Type B pancreatic cell (in vitro differentiated cells): ENCODE measurements around the gene DAPK2. TPM values are rescaled to one million over a fixed set of nuclear protein-coding genes. Genes with fewer than 3 reads are reported as not detected.

Experiments
- DNase-seq: peaks from one replicate; pipeline ENCODE4 v3.0.0; 2021; ENCODE audit warnings: mixed read lengths; ENCODE audit not compliant: unreplicated experiment; ENCODE audit errors: extremely low spot score
- H3K27ac Mint-ChIP-seq: 2 replicates; pipeline ENCODE4 v1.8.0; 2021; ENCODE audit warnings: mild to moderate bottlenecking, mixed read lengths
- H3K27me3 Mint-ChIP-seq: 2 replicates; pipeline ENCODE4 v1.8.0; 2021; ENCODE audit warnings: mixed read lengths
- H3K36me3 Mint-ChIP-seq: 2 replicates; pipeline ENCODE4 v1.8.0; 2021; ENCODE audit warnings: mixed read lengths
- H3K4me1 Mint-ChIP-seq: one replicate; pipeline ENCODE4 v1.8.0; 2021; ENCODE audit warnings: mixed read lengths; ENCODE audit not compliant: unreplicated experiment
- H3K4me3 Mint-ChIP-seq: 2 replicates; pipeline ENCODE4 v1.8.0; 2021; ENCODE audit warnings: mild to moderate bottlenecking, mixed read lengths
- H3K9me3 Mint-ChIP-seq: 2 replicates; pipeline ENCODE4 v1.8.0; 2021; ENCODE audit warnings: mixed read lengths
- total RNA-seq: library from RNA; stranded (reverse); gene quantifications from 2 replicates; pipeline ENCODE4 v1.2.1, GENCODE V29; 2021; ENCODE audit warnings: low replicate concordance
- TF ChIP-seq, protein P1 (sequence below): fragments of 200-600 bp; sonication (generic); conservative IDR thresholded peaks from 2 replicates; pipeline ENCODE4 v1.5.0; 2021; ENCODE audit warnings: antibody characterized with exemption, mild to moderate bottlenecking

DAPK2 gene
- total RNA-seq, 1 donor from 2014 or later: 5.0 TPM

DNA sequence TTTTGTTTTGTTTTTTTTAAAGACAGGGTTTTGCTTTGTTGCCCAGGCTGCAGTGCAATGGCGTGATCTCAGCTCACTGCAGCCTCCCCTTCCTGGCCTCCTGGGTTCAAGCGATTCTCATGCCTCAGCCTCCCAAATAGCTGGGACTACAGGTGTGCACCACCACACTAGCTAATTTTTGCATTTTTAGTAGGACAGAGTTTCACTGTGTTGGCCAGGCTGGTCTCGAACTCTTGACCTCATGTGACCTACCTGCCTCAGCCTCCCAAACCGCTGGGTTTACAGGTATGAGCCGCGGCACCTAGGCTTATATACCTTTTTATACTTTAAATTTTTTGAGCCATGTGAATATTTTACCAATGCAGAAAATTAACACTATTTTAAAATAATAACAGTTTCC lies 155.7 kb downstream of the DAPK2 start:
- no peak overlapping the region for H3K4me3 Mint-ChIP-seq
- H3K4me1 Mint-ChIP-seq: no peaks in the 10 kb centered on the region
- no peak for DNase-seq
- TF ChIP-seq, protein P1, sequence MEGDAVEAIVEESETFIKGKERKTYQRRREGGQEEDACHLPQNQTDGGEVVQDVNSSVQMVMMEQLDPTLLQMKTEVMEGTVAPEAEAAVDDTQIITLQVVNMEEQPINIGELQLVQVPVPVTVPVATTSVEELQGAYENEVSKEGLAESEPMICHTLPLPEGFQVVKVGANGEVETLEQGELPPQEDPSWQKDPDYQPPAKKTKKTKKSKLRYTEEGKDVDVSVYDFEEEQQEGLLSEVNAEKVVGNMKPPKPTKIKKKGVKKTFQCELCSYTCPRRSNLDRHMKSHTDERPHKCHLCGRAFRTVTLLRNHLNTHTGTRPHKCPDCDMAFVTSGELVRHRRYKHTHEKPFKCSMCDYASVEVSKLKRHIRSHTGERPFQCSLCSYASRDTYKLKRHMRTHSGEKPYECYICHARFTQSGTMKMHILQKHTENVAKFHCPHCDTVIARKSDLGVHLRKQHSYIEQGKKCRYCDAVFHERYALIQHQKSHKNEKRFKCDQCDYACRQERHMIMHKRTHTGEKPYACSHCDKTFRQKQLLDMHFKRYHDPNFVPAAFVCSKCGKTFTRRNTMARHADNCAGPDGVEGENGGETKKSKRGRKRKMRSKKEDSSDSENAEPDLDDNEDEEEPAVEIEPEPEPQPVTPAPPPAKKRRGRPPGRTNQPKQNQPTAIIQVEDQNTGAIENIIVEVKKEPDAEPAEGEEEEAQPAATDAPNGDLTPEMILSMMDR: no peak
- no peaks in the 10 kb centered on the region for H3K9me3 Mint-ChIP-seq
- H3K36me3 Mint-ChIP-seq: no peaks in the 10 kb centered on the region
- H3K27ac Mint-ChIP-seq: no peak overlapping the region
- H3K27me3 Mint-ChIP-seq: no peaks in the 10 kb centered on the region

DNA sequence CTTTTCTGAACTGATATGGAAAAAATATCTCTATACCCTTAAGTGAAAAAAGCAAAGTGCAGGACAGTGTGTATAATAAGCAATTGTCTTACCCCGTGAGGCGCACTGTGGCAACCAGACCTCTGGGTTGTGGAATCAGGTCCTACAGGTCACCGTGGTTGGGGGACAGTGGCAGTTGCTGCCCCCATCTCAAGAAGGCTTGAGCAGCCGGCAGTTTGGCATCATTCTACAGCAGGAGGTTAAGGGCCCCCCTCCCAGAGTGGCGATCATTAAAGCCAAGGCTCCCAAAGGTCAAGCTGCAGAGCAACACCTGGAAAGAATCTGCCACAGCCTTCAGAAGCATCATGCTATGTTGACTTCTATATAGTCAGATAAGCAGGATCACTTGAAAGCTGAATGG lies 156.5 kb downstream of the DAPK2 start:
- Mint-ChIP-seq H3K27me3 (no peaks in the 10 kb centered on the region), H3K4me1 (no peaks in the 10 kb centered on the region), H3K36me3 (no peaks in the 10 kb centered on the region), H3K4me3 (no peak overlapping the region), H3K9me3 (no peaks in the 10 kb centered on the region), H3K27ac (no peak overlapping the region)
- DNase-seq: no peak
- TF ChIP-seq, protein P1: no peak

DNA sequence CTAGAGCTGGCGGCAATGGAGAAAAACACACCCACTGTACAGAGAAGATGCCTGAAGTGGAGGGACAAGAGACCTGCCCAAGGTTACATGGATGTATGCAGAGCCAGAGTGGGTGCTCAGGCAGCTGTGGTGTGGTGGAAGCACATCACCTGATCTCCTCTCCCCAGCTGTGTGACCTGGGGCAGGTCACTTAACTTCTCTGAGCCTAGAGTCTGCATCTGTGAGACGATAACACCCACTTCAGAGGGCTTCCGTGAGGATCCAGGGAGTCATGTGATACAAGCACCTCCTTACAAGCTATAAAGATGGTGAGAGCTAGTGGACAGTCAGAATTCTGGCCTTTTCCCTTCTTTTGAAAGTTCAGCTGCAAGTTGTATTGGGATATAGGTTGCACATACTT lies 157.5 kb downstream of the DAPK2 start:
- Mint-ChIP-seq H3K4me1 (no peaks in the 10 kb centered on the region), H3K9me3 (no peaks in the 10 kb centered on the region), H3K27ac (no peak overlapping the region), H3K36me3 (no peaks in the 10 kb centered on the region), H3K4me3 (no peak overlapping the region), H3K27me3 (no peaks in the 10 kb centered on the region)
- no peak for DNase-seq
- TF ChIP-seq, protein P1: no peak

DNA sequence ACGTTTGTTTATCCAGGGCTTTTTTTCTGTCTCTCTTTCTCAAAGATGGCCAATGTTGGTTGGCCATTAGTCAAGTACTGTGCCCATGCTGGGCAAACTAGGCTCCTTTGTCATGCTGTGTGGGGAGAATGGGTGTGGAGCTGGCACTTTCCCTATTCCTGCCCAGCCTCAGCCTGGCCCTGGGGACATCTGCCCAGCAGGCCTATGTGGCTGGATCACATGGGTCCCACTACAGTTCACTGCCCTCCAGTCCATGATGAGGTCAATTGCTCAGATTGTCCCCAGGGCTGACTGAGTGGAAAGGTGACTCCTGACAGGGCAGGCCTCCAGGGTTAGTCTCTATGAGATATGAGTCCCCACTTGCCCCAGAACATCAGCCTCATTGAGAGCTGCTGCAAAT lies 158.1 kb downstream of the DAPK2 start:
- Mint-ChIP-seq H3K4me1 (no peaks in the 10 kb centered on the region), H3K27ac (no peak overlapping the region), H3K27me3 (no peaks in the 10 kb centered on the region), H3K9me3 (no peaks in the 10 kb centered on the region), H3K36me3 (no peaks in the 10 kb centered on the region), H3K4me3 (no peak overlapping the region)
- TF ChIP-seq, protein P1: no peak
- DNase-seq: no peak

DNA sequence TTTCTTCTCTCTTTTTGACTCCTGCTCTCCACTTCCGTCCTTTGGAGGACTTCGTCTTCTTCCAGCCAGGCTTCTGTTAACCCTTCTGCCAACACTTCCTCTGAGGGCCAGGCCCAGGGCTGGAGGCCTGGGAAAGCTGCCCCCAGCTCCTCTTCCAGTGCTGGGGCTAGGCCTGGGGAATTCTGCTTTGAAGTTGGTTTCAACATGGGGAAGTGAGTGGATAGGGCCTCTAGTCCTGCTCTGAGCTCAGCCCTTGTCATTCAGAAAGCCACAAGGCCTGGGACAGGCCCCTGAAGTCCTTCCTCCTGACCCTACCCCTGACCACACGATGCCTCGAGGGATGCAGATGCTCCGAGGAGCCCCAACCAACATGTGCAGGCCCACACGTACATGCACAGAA lies 158.7 kb downstream of the DAPK2 start:
- H3K36me3 Mint-ChIP-seq: no peaks in the 10 kb centered on the region
- H3K4me3 Mint-ChIP-seq: no peak overlapping the region
- no peaks in the 10 kb centered on the region for H3K27me3 Mint-ChIP-seq
- no peaks in the 10 kb centered on the region for H3K4me1 Mint-ChIP-seq
- TF ChIP-seq, protein P1: no peak
- no peak for DNase-seq
- no peaks in the 10 kb centered on the region for H3K9me3 Mint-ChIP-seq
- H3K27ac Mint-ChIP-seq: no peak overlapping the region

DNA sequence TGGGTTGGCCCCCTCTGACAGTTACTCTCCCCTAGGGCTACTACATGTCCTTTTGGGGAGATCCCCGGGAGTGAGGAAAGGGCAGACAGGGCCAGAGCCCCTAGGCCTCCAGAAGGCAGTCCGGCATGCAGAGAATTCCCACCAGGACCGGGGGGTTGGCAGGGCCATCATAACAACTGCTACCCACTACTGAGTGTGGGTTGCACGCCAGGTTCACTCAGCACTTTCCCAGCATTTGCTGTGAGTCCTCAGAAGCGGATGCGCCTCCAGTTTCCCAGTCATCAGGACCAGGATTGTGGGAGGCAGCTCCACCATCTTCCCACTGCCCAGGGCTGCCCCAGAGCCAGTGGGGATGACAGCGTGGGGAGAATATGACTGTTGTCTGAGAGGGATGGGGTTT lies 161.3 kb downstream of the DAPK2 start:
- Mint-ChIP-seq H3K27me3 (no peaks in the 10 kb centered on the region), H3K4me1 (no peaks in the 10 kb centered on the region), H3K27ac (no peak overlapping the region), H3K36me3 (no peaks in the 10 kb centered on the region), H3K9me3 (no peaks in the 10 kb centered on the region), H3K4me3 (no peak overlapping the region)
- TF ChIP-seq, protein P1: no peak
- DNase-seq: no peak
